Fibroblast of pulmonary artery (primary cell): Measurements from ENCODE around the gene FGF2.

Experiments used
- DNase-seq: peaks from one replicate; pipeline ENCODE4 v3.0.0-alpha.2; 2010; ENCODE audit warnings: low read depth
- H3K4me3 ChIP-seq: replicated peaks from 2 replicates; pipeline ENCODE4 v1.5.1; 2011; ENCODE audit warnings: low read depth, mild to moderate bottlenecking, control low read depth, low read length, moderate library complexity
- CTCF ChIP-seq: IDR thresholded peaks from 2 replicates; pipeline ENCODE4 v1.5.1; 2011; ENCODE audit warnings: mild to moderate bottlenecking, control low read depth, low read length, inconsistent platforms; ENCODE audit errors: missing control alignments

The FGF2 gene

DNA sequence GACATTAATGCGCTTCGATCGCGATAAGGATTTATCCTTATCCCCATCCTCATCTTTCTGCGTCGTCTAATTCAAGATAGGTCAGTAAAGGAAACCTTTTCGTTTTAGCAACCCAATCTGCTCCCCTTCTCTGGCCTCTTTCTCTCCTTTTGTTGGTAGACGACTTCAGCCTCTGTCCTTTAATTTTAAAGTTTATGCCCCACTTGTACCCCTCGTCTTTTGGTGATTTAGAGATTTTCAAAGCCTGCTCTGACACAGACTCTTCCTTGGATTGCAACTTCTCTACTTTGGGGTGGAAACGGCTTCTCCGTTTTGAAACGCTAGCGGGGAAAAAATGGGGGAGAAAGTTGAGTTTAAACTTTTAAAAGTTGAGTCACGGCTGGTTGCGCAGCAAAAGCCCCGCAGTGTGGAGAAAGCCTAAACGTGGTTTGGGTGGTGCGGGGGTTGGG lies 528 bp upstream of the FGF2 start:
- no peak for DNase-seq
- no peak for TF ChIP-seq CTCF
- peak overlapping the region; percentile 87 for H3K4me3 ChIP-seq

GRCh38 chr4:122827258-122827878 lies 737 bp downstream of the FGF2 start:
- peak; percentile 15 for TF ChIP-seq CTCF
- H3K4me3 ChIP-seq, result peak overlapping the region; percentile 87
- DNase-seq, result peak; percentile 34

- peak; percentile 79 for DNase-seq
- H3K4me3 ChIP-seq, result peak overlapping the region; percentile 87
- TF ChIP-seq CTCF, result peak; percentile 30
Observed at GRCh38 chr4:122827879-122828601, 1.4 kb downstream of the FGF2 start.

GRCh38 chr4:122830426-122831095 lies 3.9 kb downstream of the FGF2 start:
- peak; percentile 31 for DNase-seq
- H3K4me3 ChIP-seq, result no peak overlapping the region
- no peak for TF ChIP-seq CTCF

GRCh38 chr4:122831515-122832196 lies 5.0 kb downstream of the FGF2 start:
- H3K4me3 ChIP-seq, result no peak overlapping the region
- DNase-seq, result no peak
- TF ChIP-seq CTCF, result no peak

- TF ChIP-seq CTCF, result no peak
- no peak for DNase-seq
- H3K4me3 ChIP-seq, result no peak overlapping the region
Observed at GRCh38 chr4:122832732-122833131, 6.1 kb downstream of the FGF2 start.
